H9 (cell line): ENCODE measurements around the gene TPM3. TPM values are rescaled to one million over a fixed set of nuclear protein-coding genes. Genes with fewer than 3 reads are reported as not detected.

Experiments
- DNase-seq: peaks from one replicate; pipeline ENCODE4 v3.0.0-alpha.2; 2017
- H2AFZ ChIP-seq: one replicate; pipeline ENCODE4 v1.6.1; 2013; ENCODE audit warnings: mild to moderate bottlenecking, low read length, control low read depth, moderate library complexity
- H2AK5ac ChIP-seq: 2 replicates; pipeline ENCODE4 v1.6.1; 2013; ENCODE audit warnings: low read length, control low read depth, mixed read lengths; ENCODE audit not compliant: insufficient read length
- H2BK120ac ChIP-seq: one replicate; pipeline ENCODE4 v1.6.1; 2013; ENCODE audit warnings: low read depth, mild to moderate bottlenecking, low read length, control low read depth, inconsistent platforms; ENCODE audit not compliant: poor library complexity, severe bottlenecking
- H2BK12ac ChIP-seq: 2 replicates; pipeline ENCODE4 v1.6.1; 2013; ENCODE audit warnings: low read length, control low read depth, mixed read lengths, low read depth; ENCODE audit not compliant: insufficient read length
- H2BK15ac ChIP-seq: 2 replicates; pipeline ENCODE4 v1.6.1; 2013; ENCODE audit warnings: low read depth, low read length, control low read depth
- H2BK20ac ChIP-seq: one replicate; pipeline ENCODE4 v1.6.1; 2013; ENCODE audit warnings: low read depth, mild to moderate bottlenecking, low read length, control low read depth, inconsistent platforms; ENCODE audit not compliant: poor library complexity, severe bottlenecking
- H2BK5ac ChIP-seq: 2 replicates; pipeline ENCODE4 v1.6.1; 2013; ENCODE audit warnings: low read length, control low read depth, mixed read lengths; ENCODE audit not compliant: insufficient read length
- H3K14ac ChIP-seq: 2 replicates; pipeline ENCODE4 v1.6.1; 2013; ENCODE audit warnings: low read length, control low read depth; ENCODE audit not compliant: insufficient read depth
- H3K18ac ChIP-seq: 2 replicates; pipeline ENCODE4 v1.6.1; 2013; ENCODE audit warnings: low read depth, mild to moderate bottlenecking, mixed read lengths, low read length, control low read depth; ENCODE audit not compliant: insufficient read length
- H3K23ac ChIP-seq: 2 replicates; pipeline ENCODE4 v1.6.1; 2013; ENCODE audit warnings: low read length, control low read depth, mixed read lengths, low read depth; ENCODE audit not compliant: insufficient read length
- H3K23me2 ChIP-seq: 2 replicates; pipeline ENCODE4 v1.6.1; 2013; ENCODE audit warnings: low read depth, mild to moderate bottlenecking, mixed read lengths, low read length, control low read depth; ENCODE audit not compliant: insufficient read length, poor library complexity, severe bottlenecking
- H3K27ac ChIP-seq: 2 replicates; pipeline ENCODE4 v1.5.1; 2013; ENCODE audit warnings: low read length, control low read depth, mixed read lengths, low read depth; ENCODE audit not compliant: insufficient read length
- H3K27me3 ChIP-seq: 2 replicates; pipeline ENCODE4 v1.6.1; 2013; ENCODE audit warnings: low read length, control low read depth, inconsistent platforms; ENCODE audit not compliant: insufficient read depth
- H3K4ac ChIP-seq: 2 replicates; pipeline ENCODE4 v1.6.1; 2013; ENCODE audit warnings: low read depth, mild to moderate bottlenecking, control low read depth, inconsistent platforms, low read length, moderate library complexity
- H3K4me1 ChIP-seq: 2 replicates; pipeline ENCODE4 v1.6.1; 2013; ENCODE audit warnings: low read length, control low read depth, inconsistent platforms; ENCODE audit not compliant: insufficient read depth
- H3K4me2 ChIP-seq: 2 replicates; pipeline ENCODE4 v1.6.1; 2013; ENCODE audit warnings: low read length, control low read depth, mixed read lengths; ENCODE audit not compliant: insufficient read length, insufficient read depth
- H3K56ac ChIP-seq: 2 replicates; pipeline ENCODE4 v1.6.1; 2013; ENCODE audit warnings: low read depth, mild to moderate bottlenecking, mixed read lengths, low read length, control low read depth; ENCODE audit not compliant: insufficient read length
- H3K79me1 ChIP-seq: 2 replicates; pipeline ENCODE4 v1.6.1; 2013; ENCODE audit warnings: low read depth, mild to moderate bottlenecking, moderate library complexity, low read length, control low read depth, inconsistent platforms; ENCODE audit not compliant: insufficient read depth, poor library complexity, severe bottlenecking
- H3K79me2 ChIP-seq: 2 replicates; pipeline ENCODE4 v1.6.1; 2013; ENCODE audit warnings: low read length, control low read depth, inconsistent platforms; ENCODE audit not compliant: insufficient read depth
- H3K9ac ChIP-seq: 2 replicates; pipeline ENCODE4 v1.6.1; 2013; ENCODE audit warnings: low read length, control low read depth, mixed read lengths; ENCODE audit not compliant: insufficient read length; ENCODE audit errors: extremely low read depth
- H3K9me3 ChIP-seq: one replicate; pipeline ENCODE4 v1.6.1; 2013; ENCODE audit warnings: low read depth, low read length, inconsistent platforms; ENCODE audit not compliant: control insufficient read depth
- H3T11ph ChIP-seq: one replicate; pipeline ENCODE4 v1.6.1; 2013; ENCODE audit warnings: mild to moderate bottlenecking, low read length, control low read depth, inconsistent platforms
- H4K20me1 ChIP-seq: one replicate; pipeline ENCODE4 v1.6.1; 2013; ENCODE audit not compliant: control insufficient read depth, insufficient read length, insufficient read depth
- H4K5ac ChIP-seq: 2 replicates; pipeline ENCODE4 v1.6.1; 2013; ENCODE audit warnings: low read depth, mild to moderate bottlenecking, mixed read lengths, low read length, control low read depth; ENCODE audit not compliant: insufficient read length
- H4K8ac ChIP-seq: replicated peaks from 2 replicates; pipeline ENCODE4 v1.6.1; 2013; ENCODE audit warnings: low read length, control low read depth, mixed read lengths, low read depth; ENCODE audit not compliant: insufficient read length
- H4K91ac ChIP-seq: 2 replicates; pipeline ENCODE4 v1.6.1; 2013; ENCODE audit warnings: low read depth, mild to moderate bottlenecking, moderate library complexity, mixed read lengths, low read length, control low read depth; ENCODE audit not compliant: insufficient read length
- H3K27ac Mint-ChIP-seq, 3 experiments: 2 replicates in 2 of 3; 3 replicates in 1 of 3; pipeline ENCODE4 v1.8.0; 2020 to 2021; ENCODE audit warnings: mixed read lengths in 3 of 3, mild to moderate bottlenecking in 1 of 3, moderate library complexity in 1 of 3
- H3K27me3 Mint-ChIP-seq: 2 replicates; pipeline ENCODE4 v1.8.0; 2021; ENCODE audit warnings: low read depth, mild to moderate bottlenecking, moderate library complexity, mixed read lengths
- H3K36me3 Mint-ChIP-seq, 3 experiments: 2 replicates in 2 of 3; 3 replicates in 1 of 3; pipeline ENCODE4 v1.8.0; 2020 to 2021; ENCODE audit warnings: low read depth in 3 of 3, mixed read lengths in 3 of 3; ENCODE audit not compliant: insufficient read depth in 1 of 3
- H3K4me1 Mint-ChIP-seq, 2 experiments: 2 replicates each; pipeline ENCODE4 v1.8.0; 2020; ENCODE audit warnings: mixed read lengths in 2 of 2
- H3K4me3 Mint-ChIP-seq, 2 experiments: 2 replicates in 1 of 2; 3 replicates in 1 of 2; pipeline ENCODE4 v1.8.0; 2020 to 2021; ENCODE audit warnings: mild to moderate bottlenecking in 2 of 2, mixed read lengths in 2 of 2, moderate library complexity in 1 of 2
- H3K9me3 Mint-ChIP-seq, 2 experiments: 2 replicates in 1 of 2; 3 replicates in 1 of 2; pipeline ENCODE4 v1.8.0; 2020; ENCODE audit warnings: mild to moderate bottlenecking in 2 of 2, mixed read lengths in 2 of 2, moderate library complexity in 1 of 2
- total RNA-seq: library from RNA; stranded (reverse); gene quantifications from 2 replicates; pipeline ENCODE4 v1.2.1, GENCODE V29; 2021
- TF ChIP-seq, protein P1 (sequence below): fragments of 200-600 bp; sonication (generic); conservative IDR thresholded peaks from 3 replicates; pipeline ENCODE4 v1.8.0; 2021; ENCODE audit warnings: antibody characterized with exemption, mild to moderate bottlenecking

Gene TPM3
- total RNA-seq, 1 experiment from 2014 or later, result 508 TPM

- H2BK12ac ChIP-seq, result no peak overlapping the region
- H3K9me3 ChIP-seq, result no peaks in the 10 kb centered on the region
- Mint-ChIP-seq H3K36me3 (peaks cover 65 to 90% (median 79%) of the 10 kb centered on the region in 3 experiments; a peak in 6 of 7 replicates), H3K4me1 (no peaks in the 10 kb centered on the region), H3K27me3 (no peaks in the 10 kb centered on the region), H3K4me3 (no peak overlapping the region), H3K27ac (no peak overlapping the region), H3K9me3 (no peaks in the 10 kb centered on the region)
- no peak overlapping the region for H3K4me2 ChIP-seq
- H3K9ac ChIP-seq, result no peak overlapping the region
- no peak overlapping the region for H2BK120ac ChIP-seq
- no peaks in the 10 kb centered on the region for H4K20me1 ChIP-seq
- no peak overlapping the region for H4K8ac ChIP-seq
- no peak overlapping the region for H2AFZ ChIP-seq
- DNase-seq, result no peak
- no peak overlapping the region for H2AK5ac ChIP-seq
- H3K14ac ChIP-seq, result no peak overlapping the region
- no peak overlapping the region for H2BK20ac ChIP-seq
- no peak overlapping the region for H4K91ac ChIP-seq
- H4K5ac ChIP-seq, result no peak overlapping the region
- no peaks in the 10 kb centered on the region for H3K23me2 ChIP-seq
- peaks cover 5% of the 10 kb centered on the region; the same call in 1 of the 2 replicates for H3K79me2 ChIP-seq
- no peak overlapping the region for H3K23ac ChIP-seq
- no peak overlapping the region for H3K4ac ChIP-seq
- H2BK5ac ChIP-seq, result no peak overlapping the region
- H3K27ac ChIP-seq, result no peak overlapping the region
- no peak overlapping the region for H3K18ac ChIP-seq
- H3K79me1 ChIP-seq, result peaks cover 2% of the 10 kb centered on the region
- no peak overlapping the region for H3K56ac ChIP-seq
- no peak overlapping the region for H2BK15ac ChIP-seq
- no peaks in the 10 kb centered on the region for H3K4me1 ChIP-seq
- no peak overlapping the region for H3T11ph ChIP-seq
- no peaks in the 10 kb centered on the region for H3K27me3 ChIP-seq
- TF ChIP-seq, protein P1, sequence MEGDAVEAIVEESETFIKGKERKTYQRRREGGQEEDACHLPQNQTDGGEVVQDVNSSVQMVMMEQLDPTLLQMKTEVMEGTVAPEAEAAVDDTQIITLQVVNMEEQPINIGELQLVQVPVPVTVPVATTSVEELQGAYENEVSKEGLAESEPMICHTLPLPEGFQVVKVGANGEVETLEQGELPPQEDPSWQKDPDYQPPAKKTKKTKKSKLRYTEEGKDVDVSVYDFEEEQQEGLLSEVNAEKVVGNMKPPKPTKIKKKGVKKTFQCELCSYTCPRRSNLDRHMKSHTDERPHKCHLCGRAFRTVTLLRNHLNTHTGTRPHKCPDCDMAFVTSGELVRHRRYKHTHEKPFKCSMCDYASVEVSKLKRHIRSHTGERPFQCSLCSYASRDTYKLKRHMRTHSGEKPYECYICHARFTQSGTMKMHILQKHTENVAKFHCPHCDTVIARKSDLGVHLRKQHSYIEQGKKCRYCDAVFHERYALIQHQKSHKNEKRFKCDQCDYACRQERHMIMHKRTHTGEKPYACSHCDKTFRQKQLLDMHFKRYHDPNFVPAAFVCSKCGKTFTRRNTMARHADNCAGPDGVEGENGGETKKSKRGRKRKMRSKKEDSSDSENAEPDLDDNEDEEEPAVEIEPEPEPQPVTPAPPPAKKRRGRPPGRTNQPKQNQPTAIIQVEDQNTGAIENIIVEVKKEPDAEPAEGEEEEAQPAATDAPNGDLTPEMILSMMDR, result no peak
These were observed 21.2 kb downstream of the TPM3 start for GRCh38 chr1:154170547-154171222.
